DMS53 (cell line): Measurements from ENCODE around the gene PTCRA.
"Not testable (repeated sequence)": the region's sequence is repeated elsewhere in the genome, so short reads cannot be mapped to it uniquely, and the experiment has no call there.

ENCODE experiments used
- DNase-seq: peaks from one replicate; lab custom pipeline; 2025; lab: John Stamatoyannopoulos, UW

The PTCRA gene, protein sequence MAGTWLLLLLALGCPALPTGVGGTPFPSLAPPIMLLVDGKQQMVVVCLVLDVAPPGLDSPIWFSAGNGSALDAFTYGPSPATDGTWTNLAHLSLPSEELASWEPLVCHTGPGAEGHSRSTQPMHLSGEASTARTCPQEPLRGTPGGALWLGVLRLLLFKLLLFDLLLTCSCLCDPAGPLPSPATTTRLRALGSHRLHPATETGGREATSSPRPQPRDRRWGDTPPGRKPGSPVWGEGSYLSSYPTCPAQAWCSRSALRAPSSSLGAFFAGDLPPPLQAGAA

DNA sequence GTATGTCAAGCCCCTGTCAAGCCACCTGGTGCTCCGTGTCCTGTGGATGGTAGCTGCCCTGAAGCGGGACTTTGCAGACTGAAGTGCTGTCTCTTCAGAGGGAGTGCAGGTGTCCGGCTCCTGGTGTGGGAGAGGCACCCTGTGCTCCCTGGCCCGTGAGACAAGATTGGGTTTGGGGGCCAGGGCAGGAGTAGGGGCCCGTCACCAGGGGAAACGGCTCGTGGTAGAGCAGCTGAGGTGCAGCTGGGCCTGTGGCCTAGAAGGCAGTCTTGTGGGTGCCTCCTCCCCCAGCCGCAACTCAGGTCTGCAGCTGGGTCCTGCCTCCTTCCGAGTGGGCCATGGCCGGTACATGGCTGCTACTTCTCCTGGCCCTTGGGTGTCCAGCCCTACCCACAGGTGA lies at the start of gene PTCRA:
TSS of gene PTCRA (plus strand) at position 322 of the 400 bp plus-strand sequence. CDS start at position 339, 17 bp downstream.
- DNase-seq = no peak

DNA sequence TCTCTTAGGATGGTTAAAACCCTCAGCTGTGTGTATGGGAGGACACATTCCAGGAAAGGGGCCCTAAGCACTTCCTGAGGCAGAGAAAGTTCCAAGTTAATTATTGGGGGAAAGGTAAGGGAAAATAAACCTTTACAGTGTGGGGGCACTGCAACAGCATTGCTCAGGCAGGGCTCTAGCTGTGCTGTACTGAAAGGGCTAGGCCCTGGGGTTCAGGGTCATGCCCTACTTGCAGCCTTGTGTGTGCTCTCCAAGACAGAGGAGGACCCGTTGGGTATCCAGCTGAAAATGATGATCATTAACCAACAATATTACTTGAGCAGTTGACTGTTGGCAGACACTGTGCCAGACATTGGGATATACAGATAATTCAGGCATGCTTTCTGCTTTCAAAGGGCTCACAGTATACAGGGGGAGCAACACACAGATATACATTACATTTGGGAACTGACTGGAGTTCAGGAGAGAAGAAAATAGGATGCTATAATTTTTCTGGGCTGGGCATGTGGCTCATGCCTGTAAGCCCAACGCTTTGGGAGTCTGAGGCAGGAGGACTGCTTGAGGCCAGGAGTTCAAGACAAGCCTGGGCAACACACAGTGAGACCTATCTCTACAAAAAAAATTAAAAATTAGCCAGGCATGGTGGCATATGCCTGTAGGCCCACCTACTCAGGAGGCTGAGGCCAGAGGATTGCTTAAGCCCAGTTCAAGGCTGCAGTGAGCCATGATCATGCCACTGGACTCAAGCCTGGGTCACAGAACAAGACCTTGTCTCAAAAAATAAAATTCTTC lies 45.5 kb upstream of the PTCRA start:
- DNase-seq = no peak

DNA sequence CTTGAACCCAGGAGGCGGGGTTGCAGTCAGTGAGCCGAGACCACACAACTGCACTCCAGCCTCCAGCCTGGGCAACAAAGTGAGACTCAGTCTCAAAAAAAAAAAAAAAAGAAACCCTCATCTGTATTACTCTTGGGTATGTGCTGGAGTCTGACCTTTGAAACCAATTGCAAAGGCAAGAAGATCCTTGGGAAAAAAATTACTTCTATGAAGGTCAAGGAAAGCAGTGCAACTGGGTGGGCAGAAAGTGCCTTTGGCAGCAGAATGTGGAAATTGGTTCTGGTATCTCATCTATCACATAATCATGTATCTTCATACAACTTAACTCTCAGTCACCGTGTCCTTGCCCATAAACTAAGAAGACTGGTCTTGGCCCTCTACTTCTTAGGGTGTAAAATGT lies 44.1 kb upstream of the PTCRA start:
- DNase-seq = no peak

DNA sequence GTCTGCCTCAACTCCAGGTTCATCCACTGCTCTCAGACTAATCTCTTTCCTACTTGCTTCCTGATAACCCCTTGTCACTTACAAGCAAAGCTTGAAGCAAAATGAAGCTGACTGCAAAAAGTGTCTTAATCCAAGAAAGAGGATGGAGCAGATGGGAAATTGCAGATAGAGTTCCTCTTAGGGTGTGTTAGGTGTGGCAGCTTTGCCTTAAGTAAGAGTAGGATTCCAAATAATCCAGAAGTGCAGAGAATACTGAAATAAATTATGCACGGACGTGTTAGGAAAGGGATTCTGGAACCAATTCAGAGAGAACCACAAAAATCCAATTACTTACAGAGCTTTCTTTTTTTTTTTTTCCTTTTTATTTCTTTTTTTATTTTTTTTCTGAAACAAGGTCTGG lies 42.5 kb upstream of the PTCRA start:
- no peak for DNase-seq

DNA sequence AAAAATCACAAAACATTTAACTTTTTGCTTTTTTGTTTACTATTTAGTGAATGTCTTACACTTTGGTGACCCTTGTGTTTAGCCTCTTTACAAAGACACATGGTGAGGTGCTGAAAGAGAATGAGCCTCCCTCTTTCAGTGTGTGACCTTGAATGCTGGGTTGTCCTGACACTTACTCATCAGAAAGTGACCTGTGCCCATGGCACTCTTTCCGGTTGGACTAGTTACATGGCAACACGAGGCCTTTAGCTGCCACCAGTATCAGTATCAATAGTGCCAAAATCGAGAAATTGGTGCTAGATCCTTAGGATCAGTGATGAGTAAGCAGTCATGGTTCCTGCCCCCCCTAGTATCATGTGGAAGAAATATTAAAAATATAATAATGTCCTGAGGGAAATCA lies 38.2 kb upstream of the PTCRA start:
- DNase-seq = peak; percentile 31

DNA sequence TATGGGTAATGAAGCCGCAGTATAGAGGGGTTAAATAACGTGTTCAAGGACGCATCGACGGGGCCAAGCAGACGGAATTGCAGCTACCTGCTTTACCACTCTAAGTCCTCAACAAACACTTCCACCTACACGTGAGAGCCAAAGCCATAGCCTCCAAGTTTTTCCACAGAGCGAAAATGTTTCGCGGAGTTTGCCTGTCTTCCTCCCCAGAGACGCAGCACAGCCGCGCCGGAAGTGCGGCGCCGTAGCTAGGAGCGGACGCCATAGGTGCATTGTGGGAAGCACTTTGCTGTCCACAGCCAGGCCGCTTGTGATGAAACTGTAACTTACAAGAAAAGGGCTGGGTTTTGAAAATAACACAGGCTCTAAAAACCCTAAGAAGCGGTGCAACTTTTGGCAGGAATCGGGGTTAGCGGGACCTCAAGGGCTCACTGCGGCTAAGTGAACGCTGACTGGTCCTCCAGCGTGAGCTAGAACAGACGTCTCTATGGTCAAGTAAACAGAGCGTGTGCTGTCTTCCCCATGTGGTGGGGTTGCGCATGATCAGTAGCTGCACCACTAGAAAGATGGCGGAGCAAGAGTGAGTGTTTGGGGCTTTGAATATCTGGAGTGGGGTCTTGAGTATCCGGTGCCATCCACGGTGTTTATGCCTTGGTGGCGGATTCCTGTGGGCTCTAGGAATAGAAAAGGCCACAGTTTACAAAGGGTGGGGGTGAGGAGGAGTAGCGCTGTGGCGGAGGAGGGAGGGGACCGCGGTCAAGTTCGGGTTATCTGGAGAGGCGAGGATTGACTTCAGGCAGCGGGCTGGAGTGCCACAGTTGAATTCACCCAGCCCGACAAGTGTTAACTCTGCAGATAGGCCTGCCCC lies 36.2 kb upstream of the PTCRA start, which contains the start of gene RPL7L1:
TSS of gene RPL7L1 (plus strand) at position 245 of the 868 bp plus-strand sequence. CDS start at position 540, 295 bp downstream.
- peak; percentile 95 for DNase-seq

DNA sequence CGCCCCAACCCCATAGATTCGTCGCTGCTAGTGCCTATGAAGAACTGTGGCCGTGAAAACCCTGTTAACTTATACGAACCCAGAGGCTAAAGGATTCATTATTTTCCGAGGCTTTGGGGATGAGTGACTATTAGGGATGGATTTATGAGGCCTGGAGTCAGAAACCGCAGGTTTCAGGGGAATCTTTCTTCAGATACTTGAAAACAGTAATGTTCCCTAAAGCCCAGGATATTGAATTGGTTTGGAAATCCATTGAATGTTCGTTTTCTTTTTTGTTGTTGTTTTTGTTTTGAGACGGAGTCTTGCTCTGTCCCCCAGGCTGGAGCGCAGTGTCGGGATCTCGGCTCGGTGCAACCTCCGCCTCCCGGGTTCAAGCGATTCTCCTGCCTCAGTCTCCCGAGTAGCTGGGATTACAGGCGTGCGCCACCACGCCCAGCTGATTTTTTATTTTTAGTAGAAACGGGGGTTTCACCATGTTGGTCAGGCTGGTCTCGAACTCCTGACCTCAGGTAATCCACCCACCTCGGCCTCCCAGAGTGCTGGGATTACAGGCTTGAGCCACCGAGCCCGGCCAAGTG lies 35.5 kb upstream of the PTCRA start:
- DNase-seq = not testable (repeated sequence)

DNA sequence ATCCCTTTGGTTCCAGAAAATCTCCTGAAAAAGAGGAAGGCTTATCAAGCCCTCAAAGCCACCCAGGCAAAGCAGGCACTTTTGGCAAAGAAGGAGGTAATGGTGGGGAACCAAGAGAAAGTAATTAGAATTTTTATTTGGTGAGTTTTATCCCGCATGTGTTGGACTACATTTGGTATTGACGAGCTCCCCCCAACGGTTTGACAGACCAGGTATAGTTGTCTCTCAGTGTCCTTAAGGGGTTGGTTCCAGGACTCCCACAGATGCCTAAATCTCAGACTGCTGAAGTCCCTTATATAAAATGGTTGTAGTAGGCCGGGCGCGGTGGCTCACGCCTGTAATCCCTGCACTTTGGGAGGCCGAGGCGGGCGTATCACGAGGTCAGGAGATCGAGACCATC lies 35.0 kb upstream of the PTCRA start:
- DNase-seq = not testable (repeated sequence)

DNA sequence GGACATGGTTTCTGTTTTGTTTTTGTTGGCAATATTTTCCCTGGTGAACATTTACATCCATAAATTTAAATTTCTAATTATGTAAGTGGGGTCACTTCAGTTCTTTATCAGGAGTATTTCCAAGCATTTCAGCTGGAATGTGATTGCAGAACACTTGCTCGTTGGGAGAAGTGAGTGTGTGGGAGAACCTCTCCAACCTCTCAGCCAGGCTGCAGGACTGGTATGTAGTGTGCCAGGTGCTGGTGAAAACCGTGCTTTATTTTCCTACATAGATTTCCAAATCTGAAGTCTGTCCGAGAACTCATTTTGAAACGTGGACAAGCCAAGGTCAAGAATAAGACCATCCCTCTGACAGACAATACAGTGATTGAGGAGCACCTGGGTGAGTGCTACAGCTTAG lies 30.2 kb upstream of the PTCRA start:
- DNase-seq = no peak

DNA sequence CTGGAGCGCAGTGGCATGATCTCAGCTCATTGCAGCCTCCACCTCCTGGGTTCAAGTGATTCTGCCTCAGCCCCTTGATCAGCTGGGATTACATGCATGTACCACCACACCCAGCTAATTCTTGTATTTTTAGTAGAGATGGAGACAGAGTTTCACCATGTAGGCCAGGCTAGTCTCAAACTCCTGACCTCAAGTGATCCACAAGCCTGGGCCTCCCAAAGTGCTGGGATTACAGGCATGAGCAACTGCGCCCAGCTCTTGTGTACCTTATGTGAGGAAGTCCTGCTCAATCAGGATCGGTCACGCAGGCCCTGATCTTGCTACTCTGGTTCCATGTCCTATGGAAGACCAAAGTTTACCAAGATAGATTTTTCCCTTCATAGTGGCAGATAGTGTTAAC lies 27.7 kb upstream of the PTCRA start:
- DNase-seq = not testable (repeated sequence)

DNA sequence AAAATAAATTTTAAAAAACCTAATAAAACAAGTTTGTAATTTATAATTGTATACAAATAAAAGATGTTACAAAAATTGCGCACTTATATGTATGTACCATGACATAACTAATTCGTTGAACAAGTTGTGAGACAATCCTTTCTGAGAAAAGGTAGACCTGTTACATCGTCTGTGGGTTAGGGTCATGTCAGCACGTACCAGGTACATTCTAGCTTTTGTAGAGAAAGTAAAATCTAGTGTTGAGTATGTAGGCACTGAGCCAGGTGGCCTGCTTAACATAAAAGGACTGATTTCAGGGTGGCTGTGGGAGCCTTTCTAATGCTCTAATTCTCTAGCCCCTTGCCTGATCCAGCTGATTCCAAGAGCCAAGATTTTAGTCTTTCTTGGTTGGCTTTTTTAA lies 26.0 kb upstream of the PTCRA start:
- DNase-seq = peak; percentile 61

DNA sequence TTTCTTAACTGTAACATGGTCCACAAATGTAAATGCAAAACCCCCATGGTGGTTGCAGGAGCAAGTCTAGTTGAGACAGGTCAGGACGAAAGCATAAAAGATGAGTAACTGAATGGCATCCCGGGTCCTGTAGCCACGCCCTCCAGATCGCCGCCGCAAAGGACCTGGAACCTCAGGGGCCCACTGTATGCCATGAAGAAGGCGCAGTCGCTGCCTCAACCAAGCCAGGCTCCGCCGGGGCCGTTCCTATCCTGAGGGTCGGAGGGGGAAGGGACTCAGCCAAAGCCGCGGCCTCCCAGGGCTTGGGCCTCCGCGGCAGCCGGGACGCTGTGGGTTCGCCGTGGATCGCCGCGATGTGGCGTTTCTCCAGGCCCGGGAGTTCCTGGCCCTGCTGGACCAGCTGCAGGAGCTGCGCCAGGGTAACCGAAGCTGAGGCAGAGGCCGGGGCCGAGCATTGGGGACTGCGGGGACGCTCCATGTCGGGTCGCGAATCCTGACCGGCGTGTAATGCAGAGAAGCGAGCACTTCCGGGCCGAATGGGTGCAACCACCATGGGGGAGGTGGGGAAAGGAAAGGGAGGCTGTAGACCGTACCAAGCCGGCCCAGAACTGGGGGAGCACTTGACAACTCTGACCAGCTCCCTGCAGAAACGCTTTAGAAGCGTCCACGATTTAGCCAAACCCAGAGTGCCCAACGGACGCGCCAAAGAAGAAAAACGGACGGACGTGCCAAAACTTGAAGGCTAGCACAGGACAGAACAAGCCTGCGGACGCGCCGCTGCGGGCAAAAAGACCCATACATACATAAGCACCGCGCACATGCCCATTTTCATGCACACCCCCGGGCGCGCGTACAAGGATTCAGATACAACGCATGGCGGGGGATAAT lies 25.3 kb upstream of the PTCRA start:
- peak; percentile 98 for DNase-seq

DNA sequence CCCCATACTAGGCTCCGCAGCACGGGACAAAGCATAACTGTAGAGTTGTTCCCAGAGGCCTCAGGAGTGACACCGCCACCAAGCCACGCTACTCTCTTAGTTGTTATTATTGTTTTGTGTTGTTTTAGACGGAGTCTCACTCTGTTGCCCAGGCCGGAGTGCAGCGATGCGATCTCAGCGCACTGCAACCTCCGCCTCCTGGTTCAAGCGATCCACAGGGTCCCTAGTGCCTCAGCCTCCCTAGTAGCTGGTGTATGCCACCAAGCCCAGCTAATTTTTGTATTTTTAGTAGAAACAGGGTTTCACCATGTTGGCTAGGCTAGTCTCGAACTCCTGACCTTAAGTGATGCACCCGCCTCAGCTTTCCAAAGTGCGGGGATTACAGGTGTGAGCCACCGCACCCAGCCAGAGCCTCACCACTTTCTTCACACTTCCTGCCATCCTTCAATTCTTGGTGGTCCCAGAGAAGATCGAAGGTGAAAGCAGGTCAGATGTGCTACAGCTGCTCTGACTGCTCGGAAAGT lies 24.6 kb upstream of the PTCRA start:
- DNase-seq = no peak

DNA sequence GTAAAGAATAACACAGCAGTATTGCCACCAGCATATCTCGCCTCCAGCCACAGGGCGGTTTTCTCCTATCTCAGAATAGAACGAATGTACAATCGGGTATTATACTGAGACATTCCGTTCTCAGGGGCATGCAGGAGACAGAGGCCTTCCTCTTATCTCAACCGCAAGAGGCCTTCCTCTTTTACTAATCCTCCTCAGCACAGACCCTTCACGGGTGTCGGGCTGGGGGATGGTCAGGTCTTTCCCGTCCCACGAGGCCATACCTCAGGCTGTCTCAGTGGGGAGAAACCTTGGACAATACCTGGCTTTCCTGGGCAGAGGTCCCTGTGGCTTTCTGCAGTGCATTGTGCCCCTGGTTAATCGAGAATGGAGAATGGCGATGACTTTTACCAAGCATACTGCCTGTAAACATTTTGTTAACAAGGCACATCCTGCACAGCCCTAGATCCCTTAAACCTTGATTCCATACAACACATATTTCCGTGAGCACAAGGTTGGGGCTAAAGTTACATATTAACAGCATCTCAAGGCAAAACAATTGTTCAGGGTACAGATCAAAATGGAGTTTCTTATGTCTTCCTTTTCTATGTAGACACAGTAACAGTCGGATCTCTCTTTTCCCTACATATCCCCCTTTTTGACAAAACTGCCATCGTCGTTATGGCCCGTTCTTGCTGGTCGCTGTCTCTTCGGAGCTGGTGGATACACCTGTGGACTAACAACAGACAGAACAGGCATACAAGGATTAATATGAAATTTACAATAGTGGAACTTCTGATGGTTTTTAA lies 21.6 kb upstream of the PTCRA start:
- DNase-seq = not testable (repeated sequence)

DNA sequence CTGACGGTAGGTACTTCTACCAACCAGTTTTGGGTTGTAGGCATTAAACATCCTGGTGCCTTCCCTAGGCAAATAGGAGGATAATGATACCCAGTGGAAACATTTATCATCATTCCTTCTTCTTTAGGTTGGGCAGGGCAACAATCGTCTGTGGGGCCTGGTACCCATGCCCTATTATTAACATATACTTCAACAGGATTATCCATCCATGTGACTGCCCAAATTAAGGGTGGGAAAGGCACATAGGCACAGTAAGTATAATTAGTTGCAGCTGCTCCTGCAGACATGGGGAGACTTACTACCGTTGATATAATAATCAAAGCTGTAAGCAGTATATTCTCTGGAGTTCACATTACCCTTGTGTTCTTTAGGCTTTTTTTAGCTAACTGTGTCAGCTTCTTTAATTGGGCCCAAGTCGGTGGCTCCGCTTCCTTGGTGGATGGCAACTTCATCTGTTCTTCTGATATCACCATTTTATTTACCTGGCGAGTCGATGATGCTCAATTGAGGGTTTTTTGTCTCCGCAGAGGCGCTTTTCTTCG lies 19.6 kb upstream of the PTCRA start:
- no peak for DNase-seq

DNA sequence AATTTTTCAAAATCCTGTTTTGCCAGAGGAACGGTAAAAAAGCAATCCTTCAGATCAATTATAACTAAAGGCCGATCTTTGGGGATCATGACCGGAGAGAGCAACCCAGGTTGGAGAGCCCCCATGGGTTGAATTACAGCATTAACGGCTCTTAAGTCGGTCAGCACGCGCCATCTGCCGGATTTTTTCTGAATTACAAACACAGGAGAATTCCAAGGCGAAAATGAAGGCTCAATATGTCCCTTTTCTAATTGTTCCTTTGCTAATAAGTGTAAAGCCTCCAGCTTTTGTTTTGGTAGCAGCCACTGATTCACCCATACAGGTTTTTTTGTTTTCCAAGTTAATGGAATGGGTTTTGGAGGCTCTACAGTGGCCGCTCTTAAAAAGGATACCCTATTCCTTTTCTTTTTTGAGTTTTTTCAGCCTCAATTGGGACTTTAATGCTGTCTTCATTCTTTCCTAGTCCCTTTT lies 16.9 kb upstream of the PTCRA start:
- DNase-seq = peak; percentile 82

DNA sequence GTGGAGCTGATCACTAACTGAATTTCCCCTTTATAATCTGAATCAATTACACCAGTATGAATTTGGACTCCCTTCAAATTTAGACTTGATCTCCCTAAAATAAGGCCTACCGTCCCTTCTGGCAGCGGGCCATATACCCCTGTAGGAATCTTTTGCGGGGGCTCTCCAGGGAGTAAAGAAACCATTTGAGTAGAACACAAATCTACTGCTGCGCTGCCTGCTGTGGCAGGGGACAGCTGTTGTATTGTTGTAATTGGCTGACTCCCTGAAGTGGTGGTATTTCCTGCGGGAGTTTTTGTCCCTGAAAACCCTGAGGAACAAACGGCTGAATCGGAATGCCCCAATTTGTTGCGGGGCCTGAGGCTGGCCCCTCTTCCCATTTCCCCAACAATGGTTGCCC lies 16.0 kb upstream of the PTCRA start:
- DNase-seq = no peak

DNA sequence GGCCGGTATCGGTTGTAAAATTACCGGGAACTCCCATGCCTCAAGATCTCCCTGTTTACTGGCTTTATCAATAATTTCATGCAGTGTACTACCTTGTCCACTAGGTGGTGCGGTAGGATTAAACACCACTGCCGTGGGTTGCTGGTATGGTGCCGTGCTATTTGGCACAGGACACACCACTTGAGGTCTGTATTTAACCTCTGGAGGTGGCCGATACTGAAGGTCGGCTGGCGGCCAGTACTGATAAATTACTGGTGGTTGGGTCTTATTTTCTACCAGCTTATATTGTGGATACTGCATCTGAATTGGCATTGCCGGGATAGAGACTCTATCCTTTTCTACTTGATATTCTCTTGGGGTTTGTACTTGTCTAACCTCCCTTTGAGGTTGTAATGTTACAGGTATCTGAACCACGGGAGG lies 14.3 kb upstream of the PTCRA start:
- peak; percentile 91 for DNase-seq
